Adrenal gland (tissue), 12 donors: ENCODE results near the gene FAHD2A. TPM values are rescaled to one million over a fixed set of nuclear protein-coding genes. Genes with fewer than 3 reads are reported as not detected.
A peak's percentile ranks its signal among the peaks of the same experiment; 100 is the strongest.

Experiments used
- DNase-seq, 7 donors: peaks; one replicate each; pipeline ENCODE4 v3.0.0-alpha.2; 2019 to 2020
- H3K27ac ChIP-seq, 5 donors: fragments of 200-600 bp; sonication (generic) in 4 of 5; 1 replicate in 3 of 5; 2 replicates in 2 of 5; pipeline versions ENCODE4 v1.5.1 to v1.8.0; 2016 to 2020; ENCODE audit warnings: mild to moderate bottlenecking in 1 of 5
- H3K27me3 ChIP-seq: fragments of 200-600 bp; 2 replicates; pipeline ENCODE4 v1.8.0; 2021
- H3K36me3 ChIP-seq, 2 donors: fragments of 200-600 bp; replicated peaks in 1 of 2; 1 replicate in 1 of 2; 2 replicates in 1 of 2; pipeline versions ENCODE4 v1.5.1 to v1.8.0; 2018 to 2022
- H3K4me1 ChIP-seq, 2 donors: fragments of 200-600 bp; replicated peaks in 1 of 2; 1 replicate in 1 of 2; 2 replicates in 1 of 2; pipeline versions ENCODE4 v1.5.1 to v1.8.0; 2018 to 2021
- H3K4me3 ChIP-seq, 4 donors: fragments of 200-600 bp; sonication (generic) in 3 of 4; one replicate each; pipeline ENCODE4 v1.5.1; 2016 to 2018
- H3K9me3 ChIP-seq, 3 donors: fragments of 200-600 bp; sonication (generic) in 1 of 3; replicated peaks in 1 of 3; 1 replicate in 2 of 3; 2 replicates in 1 of 3; pipeline versions ENCODE4 v1.5.1 to v1.8.0; 2016 to 2021
- CTCF ChIP-seq, 6 experiments: fragments of 450-650 bp in 4 of 6; fragments of 200-600 bp in 2 of 6; sonication (generic) in 1 of 6; IDR thresholded peaks; 1 replicate in 5 of 6; 2 replicates in 1 of 6; pipeline versions ENCODE4 v1.5.1 to v1.8.0; 2016 to 2021; ENCODE audit warnings: antibody characterized with exemption in 6 of 6, mild to moderate bottlenecking in 2 of 6, moderate library complexity in 1 of 6
- POLR2A ChIP-seq, 2 donors: fragments of 450-650 bp; IDR thresholded peaks; one replicate each; pipeline ENCODE4 v1.6.1; 2017; ENCODE audit warnings: antibody characterized with exemption in 2 of 2, mild to moderate bottlenecking in 2 of 2, moderate library complexity in 1 of 2
- WGBS, 4 donors: extraction: QIAGEN DNeasy Blood & Tissue Kit in 2 of 4; methylation state at CpG; one replicate each; pipeline versions ENCODE4 v1.1.5 to v1.1.7; 2013 to 2017; 5-methylcytosine and 5-hydroxymethylcytosine counted together
- intact Hi-C, 2 donors: fragments of 100-400 bp; cut with DNase I; formaldehyde crosslinking; loops; one replicate each; pipeline versions ENCODE4 v1.14.1 to v1.15.0; 2022 to 2023
- polyA plus RNA-seq, 3 donors: library from polyadenylated mRNA; stranded (reverse); fragments of 200-250 nt in 2 of 3; fragments of 350-450 nt in 1 of 3; fragmentation: Illumina TruSeq in 1 of 3; extraction: RNeasy Lipid Tissue Mini Kit (QIAGEN cat#74804) in 1 of 3; gene quantifications; one replicate each; pipeline ENCODE4 v1.2.3, GENCODE V29; 2013 to 2014
- total RNA-seq, 9 donors: library from RNA; depleted of rRNA in 4 of 9; stranded (reverse); fragments of >200 nt in 4 of 9; fragments of 120-200 nt in 1 of 9; fragmentation: NEBNext Ultra II Directional in 1 of 9; extraction: Animal tissue kit (Norgen Biotek cat#: 25700) in 1 of 9; gene quantifications; one replicate each; pipeline versions ENCODE4 v1.1.0 to v1.2.4, GENCODE V29; 2013 to 2023
- donor health status: healthy with polysubstance abuse.
- donor health status: Bipolar disorder and iron deficiency.
- donor health status: DM: yes; HTN: yes; CAD: no.
- donor health status: DM: no; HTN: no; CAD: no.
- donor health status: DM: no; HTN: no; CAD: no.
- donor health status: DM: yes; HTN: yes; CAD: no.

The FAHD2A gene
- total and polyA plus RNA-seq, 12 donors: 12.9 to 63.1 (median 28.4) TPM

DNA sequence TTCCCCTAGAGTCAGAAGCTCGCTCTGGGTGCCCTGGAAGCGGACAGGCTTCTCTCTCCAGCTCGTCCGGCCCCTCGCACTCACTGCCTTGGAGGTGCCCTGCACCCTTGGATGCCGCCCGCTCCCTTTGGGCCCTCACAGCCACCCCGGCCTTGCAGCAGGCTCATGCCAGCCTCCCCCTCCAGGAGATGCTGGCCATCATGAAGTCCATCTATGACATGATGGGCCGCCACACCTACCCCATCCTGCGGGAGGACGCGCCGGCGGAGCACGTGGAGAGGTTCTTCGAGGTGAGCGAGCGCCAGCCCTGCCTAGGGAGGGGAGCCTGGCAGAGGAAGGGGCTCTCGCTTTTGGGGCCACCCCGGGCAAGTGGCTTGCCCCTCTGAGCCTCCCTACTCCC is 20.3 kb upstream of the FAHD2A start:
- peak in 2 of 7 donors; percentile 15 to 35 for DNase-seq
- 82 to 100% (median 94%) methylated on average over 4 to 20 of the region's 20 CpGs for WGBS, 4 donors

GRCh38 chr2:95382686-95383634 is 19.5 kb upstream of the FAHD2A start:
- H3K27ac ChIP-seq: no peak overlapping the region
- intact Hi-C loops: no loop called here
- no peaks in the 10 kb centered on the region for H3K4me1 ChIP-seq
- H3K36me3 ChIP-seq: no peaks in the 10 kb centered on the region
- no peak for TF ChIP-seq CTCF (IDR thresholded peaks at IDR 0.05)
- no peak for TF ChIP-seq POLR2A (IDR thresholded peaks at IDR 0.05)
- H3K4me3 ChIP-seq: no peak overlapping the region
- no peaks in the 10 kb centered on the region for H3K9me3 ChIP-seq
- 84 to 89% (median 85%) methylated on average over 7 to 14 of the region's 14 CpGs; no CpG with 5 or more reads in 1 of the 4 donors for WGBS, 4 donors
- peak in 2 of 7 donors; percentile 9 to 34 for DNase-seq
- H3K27me3 ChIP-seq: no peaks in the 10 kb centered on the region

More for the DNA sequence above, 20.3 kb upstream of the FAHD2A start:
- H3K9me3 ChIP-seq: no peaks in the 10 kb centered on the region
- intact Hi-C loops: no loop called here
- H3K4me1 ChIP-seq: no peaks in the 10 kb centered on the region
- no peak overlapping the region for H3K4me3 ChIP-seq
- no peaks in the 10 kb centered on the region for H3K36me3 ChIP-seq
- no peak for TF ChIP-seq POLR2A (IDR thresholded peaks at IDR 0.05)
- TF ChIP-seq CTCF (IDR thresholded peaks at IDR 0.05): no peak
- H3K27ac ChIP-seq: no peak overlapping the region
- no peaks in the 10 kb centered on the region for H3K27me3 ChIP-seq

DNA sequence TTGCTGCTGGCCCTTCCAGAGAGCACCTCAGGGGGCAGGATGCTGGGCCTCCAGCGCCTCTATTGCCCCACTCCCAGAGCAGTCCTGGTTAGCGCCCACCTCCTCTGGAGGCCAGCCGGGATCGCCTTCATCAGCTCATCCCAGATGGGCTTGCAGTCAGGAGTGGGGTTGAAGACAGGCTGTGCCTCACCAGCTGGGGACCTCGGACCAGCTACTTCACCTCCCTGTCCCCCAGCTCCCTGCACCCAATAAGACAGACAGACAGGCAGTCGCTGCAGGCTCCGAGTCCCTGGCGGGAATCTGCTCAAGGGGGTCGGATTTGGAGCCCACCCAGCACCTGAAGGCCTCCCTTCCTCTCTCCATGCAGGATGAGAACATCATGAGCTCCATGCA is 18.9 kb upstream of the FAHD2A start:
- Histone ChIP-seq H3K27me3 (no peaks in the 10 kb centered on the region), H3K27ac (no peak overlapping the region), H3K4me1 (no peaks in the 10 kb centered on the region), H3K4me3 (no peak overlapping the region), H3K36me3 (no peaks in the 10 kb centered on the region), H3K9me3 (no peaks in the 10 kb centered on the region)
- WGBS, 4 donors: 86 to 89% (median 86%) methylated on average over 8 to 9 of the region's 9 CpGs; no CpG with 5 or more reads in 1 of the 4 donors
- DNase-seq: peak in 1 of 7 donors; percentile 38
- no peak for TF ChIP-seq CTCF (IDR thresholded peaks at IDR 0.05)
- TF ChIP-seq POLR2A (IDR thresholded peaks at IDR 0.05): no peak
- intact Hi-C loops: no loop called here

GRCh38 chr2:95384854-95385569 is 17.5 kb upstream of the FAHD2A start:
- H3K4me1 ChIP-seq: no peaks in the 10 kb centered on the region
- WGBS, 4 donors: 50 to 66% (median 61%) methylated on average over 4 to 12 of the region's 12 CpGs
- no peaks in the 10 kb centered on the region for H3K27me3 ChIP-seq
- H3K27ac ChIP-seq: peak overlapping the region in 1 of 5 donors; percentile 78
- intact Hi-C loops: no loop called here
- no peak for TF ChIP-seq POLR2A (IDR thresholded peaks at IDR 0.05)
- TF ChIP-seq CTCF (IDR thresholded peaks at IDR 0.05): no peak
- no peaks in the 10 kb centered on the region for H3K9me3 ChIP-seq
- DNase-seq: peak in 2 of 7 donors; percentile 31 to 49
- H3K36me3 ChIP-seq: no peaks in the 10 kb centered on the region
- H3K4me3 ChIP-seq: no peak overlapping the region
